ENCODE measurements around the gene PRODH2. TPM values are rescaled to one million over a fixed set of nuclear protein-coding genes. Genes with fewer than 3 reads are reported as not detected.

The PRODH2 gene
- total and polyA plus RNA-seq, 2 of the 13 experiments (the other 11 are each of a cell fraction or from before 2014, with no cell fraction given), result 86.7 to 118 TPM

DNA sequence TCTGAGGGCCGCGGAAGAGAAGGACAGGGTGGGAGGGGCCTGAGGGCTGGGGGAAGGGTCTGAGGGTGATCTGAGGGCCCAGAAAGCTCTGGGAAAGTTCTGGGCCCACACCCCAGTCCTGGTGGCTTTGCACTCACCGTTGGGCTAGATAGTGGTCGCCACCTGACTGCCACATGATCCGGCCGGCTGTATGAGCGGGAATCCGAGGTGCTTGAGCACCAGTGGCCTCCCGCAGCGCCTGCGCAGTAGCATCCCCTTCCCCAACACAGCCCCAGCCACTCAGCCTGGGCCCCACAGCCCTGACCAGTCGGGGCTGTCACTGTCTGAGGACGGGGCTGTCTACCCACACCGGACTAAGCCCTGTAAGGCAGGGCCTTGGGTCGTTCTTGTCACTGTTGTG, 15.0 kb downstream of the PRODH2 start (continued):
- TF ChIP-seq, protein P1, sequence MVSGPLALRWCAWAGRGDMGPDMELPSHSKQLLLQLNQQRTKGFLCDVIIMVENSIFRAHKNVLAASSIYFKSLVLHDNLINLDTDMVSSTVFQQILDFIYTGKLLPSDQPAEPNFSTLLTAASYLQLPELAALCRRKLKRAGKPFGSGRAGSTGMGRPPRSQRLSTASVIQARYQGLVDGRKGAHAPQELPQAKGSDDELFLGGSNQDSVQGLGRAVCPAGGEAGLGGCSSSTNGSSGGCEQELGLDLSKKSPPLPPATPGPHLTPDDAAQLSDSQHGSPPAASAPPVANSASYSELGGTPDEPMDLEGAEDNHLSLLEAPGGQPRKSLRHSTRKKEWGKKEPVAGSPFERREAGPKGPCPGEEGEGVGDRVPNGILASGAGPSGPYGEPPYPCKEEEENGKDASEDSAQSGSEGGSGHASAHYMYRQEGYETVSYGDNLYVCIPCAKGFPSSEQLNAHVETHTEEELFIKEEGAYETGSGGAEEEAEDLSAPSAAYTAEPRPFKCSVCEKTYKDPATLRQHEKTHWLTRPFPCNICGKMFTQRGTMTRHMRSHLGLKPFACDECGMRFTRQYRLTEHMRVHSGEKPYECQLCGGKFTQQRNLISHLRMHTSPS (CRISPR knock-in tag; IDR thresholded peaks at IDR 0.05; ENCODE audit: low read depth), result no peak
- TF ChIP-seq, protein P2, sequence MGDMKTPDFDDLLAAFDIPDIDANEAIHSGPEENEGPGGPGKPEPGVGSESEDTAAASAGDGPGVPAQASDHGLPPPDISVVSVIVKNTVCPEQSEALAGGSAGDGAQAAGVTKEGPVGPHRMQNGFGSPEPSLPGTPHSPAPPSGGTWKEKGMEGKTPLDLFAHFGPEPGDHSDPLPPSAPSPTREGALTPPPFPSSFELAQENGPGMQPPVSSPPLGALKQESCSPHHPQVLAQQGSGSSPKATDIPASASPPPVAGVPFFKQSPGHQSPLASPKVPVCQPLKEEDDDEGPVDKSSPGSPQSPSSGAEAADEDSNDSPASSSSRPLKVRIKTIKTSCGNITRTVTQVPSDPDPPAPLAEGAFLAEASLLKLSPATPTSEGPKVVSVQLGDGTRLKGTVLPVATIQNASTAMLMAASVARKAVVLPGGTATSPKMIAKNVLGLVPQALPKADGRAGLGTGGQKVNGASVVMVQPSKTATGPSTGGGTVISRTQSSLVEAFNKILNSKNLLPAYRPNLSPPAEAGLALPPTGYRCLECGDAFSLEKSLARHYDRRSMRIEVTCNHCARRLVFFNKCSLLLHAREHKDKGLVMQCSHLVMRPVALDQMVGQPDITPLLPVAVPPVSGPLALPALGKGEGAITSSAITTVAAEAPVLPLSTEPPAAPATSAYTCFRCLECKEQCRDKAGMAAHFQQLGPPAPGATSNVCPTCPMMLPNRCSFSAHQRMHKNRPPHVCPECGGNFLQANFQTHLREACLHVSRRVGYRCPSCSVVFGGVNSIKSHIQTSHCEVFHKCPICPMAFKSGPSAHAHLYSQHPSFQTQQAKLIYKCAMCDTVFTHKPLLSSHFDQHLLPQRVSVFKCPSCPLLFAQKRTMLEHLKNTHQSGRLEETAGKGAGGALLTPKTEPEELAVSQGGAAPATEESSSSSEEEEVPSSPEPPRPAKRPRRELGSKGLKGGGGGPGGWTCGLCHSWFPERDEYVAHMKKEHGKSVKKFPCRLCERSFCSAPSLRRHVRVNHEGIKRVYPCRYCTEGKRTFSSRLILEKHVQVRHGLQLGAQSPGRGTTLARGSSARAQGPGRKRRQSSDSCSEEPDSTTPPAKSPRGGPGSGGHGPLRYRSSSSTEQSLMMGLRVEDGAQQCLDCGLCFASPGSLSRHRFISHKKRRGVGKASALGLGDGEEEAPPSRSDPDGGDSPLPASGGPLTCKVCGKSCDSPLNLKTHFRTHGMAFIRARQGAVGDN (CRISPR knock-in tag; IDR thresholded peaks at IDR 0.05), result peak; percentile 91
- TF ChIP-seq ZNF777 (CRISPR knock-in tag; IDR thresholded peaks at IDR 0.05), result no peak
- TF ChIP-seq MYC (CRISPR knock-in tag; IDR thresholded peaks at IDR 0.05; ENCODE audit: borderline replicate concordance), result no peak
- TF ChIP-seq, protein P3, sequence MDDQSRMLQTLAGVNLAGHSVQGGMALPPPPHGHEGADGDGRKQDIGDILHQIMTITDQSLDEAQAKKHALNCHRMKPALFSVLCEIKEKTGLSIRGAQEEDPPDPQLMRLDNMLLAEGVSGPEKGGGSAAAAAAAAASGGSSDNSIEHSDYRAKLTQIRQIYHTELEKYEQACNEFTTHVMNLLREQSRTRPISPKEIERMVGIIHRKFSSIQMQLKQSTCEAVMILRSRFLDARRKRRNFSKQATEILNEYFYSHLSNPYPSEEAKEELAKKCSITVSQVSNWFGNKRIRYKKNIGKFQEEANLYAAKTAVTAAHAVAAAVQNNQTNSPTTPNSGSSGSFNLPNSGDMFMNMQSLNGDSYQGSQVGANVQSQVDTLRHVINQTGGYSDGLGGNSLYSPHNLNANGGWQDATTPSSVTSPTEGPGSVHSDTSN (CRISPR knock-in tag; IDR thresholded peaks at IDR 0.05; ENCODE audit: borderline replicate concordance), result no peak
- TF ChIP-seq MEIS2 (CRISPR knock-in tag; IDR thresholded peaks at IDR 0.05), result peak; percentile 32; the same call in 1 of the 2 replicates
- no peak for TF ChIP-seq CREB1 (IDR thresholded peaks at IDR 0.05)
- no peak for TF ChIP-seq CREB1 (CRISPR knock-in tag; IDR thresholded peaks at IDR 0.05)
- TF ChIP-seq, protein P4, sequence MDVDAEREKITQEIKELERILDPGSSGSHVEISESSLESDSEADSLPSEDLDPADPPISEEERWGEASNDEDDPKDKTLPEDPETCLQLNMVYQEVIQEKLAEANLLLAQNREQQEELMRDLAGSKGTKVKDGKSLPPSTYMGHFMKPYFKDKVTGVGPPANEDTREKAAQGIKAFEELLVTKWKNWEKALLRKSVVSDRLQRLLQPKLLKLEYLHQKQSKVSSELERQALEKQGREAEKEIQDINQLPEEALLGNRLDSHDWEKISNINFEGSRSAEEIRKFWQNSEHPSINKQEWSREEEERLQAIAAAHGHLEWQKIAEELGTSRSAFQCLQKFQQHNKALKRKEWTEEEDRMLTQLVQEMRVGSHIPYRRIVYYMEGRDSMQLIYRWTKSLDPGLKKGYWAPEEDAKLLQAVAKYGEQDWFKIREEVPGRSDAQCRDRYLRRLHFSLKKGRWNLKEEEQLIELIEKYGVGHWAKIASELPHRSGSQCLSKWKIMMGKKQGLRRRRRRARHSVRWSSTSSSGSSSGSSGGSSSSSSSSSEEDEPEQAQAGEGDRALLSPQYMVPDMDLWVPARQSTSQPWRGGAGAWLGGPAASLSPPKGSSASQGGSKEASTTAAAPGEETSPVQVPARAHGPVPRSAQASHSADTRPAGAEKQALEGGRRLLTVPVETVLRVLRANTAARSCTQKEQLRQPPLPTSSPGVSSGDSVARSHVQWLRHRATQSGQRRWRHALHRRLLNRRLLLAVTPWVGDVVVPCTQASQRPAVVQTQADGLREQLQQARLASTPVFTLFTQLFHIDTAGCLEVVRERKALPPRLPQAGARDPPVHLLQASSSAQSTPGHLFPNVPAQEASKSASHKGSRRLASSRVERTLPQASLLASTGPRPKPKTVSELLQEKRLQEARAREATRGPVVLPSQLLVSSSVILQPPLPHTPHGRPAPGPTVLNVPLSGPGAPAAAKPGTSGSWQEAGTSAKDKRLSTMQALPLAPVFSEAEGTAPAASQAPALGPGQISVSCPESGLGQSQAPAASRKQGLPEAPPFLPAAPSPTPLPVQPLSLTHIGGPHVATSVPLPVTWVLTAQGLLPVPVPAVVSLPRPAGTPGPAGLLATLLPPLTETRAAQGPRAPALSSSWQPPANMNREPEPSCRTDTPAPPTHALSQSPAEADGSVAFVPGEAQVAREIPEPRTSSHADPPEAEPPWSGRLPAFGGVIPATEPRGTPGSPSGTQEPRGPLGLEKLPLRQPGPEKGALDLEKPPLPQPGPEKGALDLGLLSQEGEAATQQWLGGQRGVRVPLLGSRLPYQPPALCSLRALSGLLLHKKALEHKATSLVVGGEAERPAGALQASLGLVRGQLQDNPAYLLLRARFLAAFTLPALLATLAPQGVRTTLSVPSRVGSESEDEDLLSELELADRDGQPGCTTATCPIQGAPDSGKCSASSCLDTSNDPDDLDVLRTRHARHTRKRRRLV (CRISPR knock-in tag; IDR thresholded peaks at IDR 0.05), result no peak
- no peak for TF ChIP-seq ZNF530 (CRISPR knock-in tag; IDR thresholded peaks at IDR 0.05; ENCODE audit: low read depth)
- no peak for TF ChIP-seq ZFP36L2 (CRISPR knock-in tag; IDR thresholded peaks at IDR 0.05)
- no peak for TF ChIP-seq ZFP90 (CRISPR knock-in tag; IDR thresholded peaks at IDR 0.05; ENCODE audit: borderline replicate concordance)
- TF ChIP-seq, protein P5, sequence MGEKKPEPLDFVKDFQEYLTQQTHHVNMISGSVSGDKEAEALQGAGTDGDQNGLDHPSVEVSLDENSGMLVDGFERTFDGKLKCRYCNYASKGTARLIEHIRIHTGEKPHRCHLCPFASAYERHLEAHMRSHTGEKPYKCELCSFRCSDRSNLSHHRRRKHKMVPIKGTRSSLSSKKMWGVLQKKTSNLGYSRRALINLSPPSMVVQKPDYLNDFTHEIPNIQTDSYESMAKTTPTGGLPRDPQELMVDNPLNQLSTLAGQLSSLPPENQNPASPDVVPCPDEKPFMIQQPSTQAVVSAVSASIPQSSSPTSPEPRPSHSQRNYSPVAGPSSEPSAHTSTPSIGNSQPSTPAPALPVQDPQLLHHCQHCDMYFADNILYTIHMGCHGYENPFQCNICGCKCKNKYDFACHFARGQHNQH (CRISPR knock-in tag; IDR thresholded peaks at IDR 0.05), result no peak
- TF ChIP-seq ZNF615 (CRISPR knock-in tag; IDR thresholded peaks at IDR 0.05; ENCODE audit: borderline replicate concordance), result no peak
- 0 out of 2 replicates have a peak, but pooled peaks have one; percentile 55 for TF ChIP-seq ZNF224 (CRISPR knock-in tag; IDR thresholded peaks at IDR 0.05)
- no peak; the same call in 1 of the 2 replicates for TF ChIP-seq ZSCAN9 (CRISPR knock-in tag; IDR thresholded peaks at IDR 0.05; ENCODE audit: borderline replicate concordance)
